WTC11 (cell line): Measurements from ENCODE around the gene FKBP10.

ENCODE experiments used
- ARID4B ChIP-seq: sonication (generic); formaldehyde crosslinking; IDR thresholded peaks from 2 replicates; pipeline ENCODE4 v1.8.0; 2023; ENCODE audit warnings: missing genetic modification reagents, mild to moderate bottlenecking, borderline replicate concordance
- FOXP1 ChIP-seq: sonication (generic); formaldehyde crosslinking; IDR thresholded peaks from 2 replicates; pipeline ENCODE4 v1.8.0; 2022; ENCODE audit warnings: missing genetic modification reagents, mild to moderate bottlenecking, moderate library complexity, borderline replicate concordance
- KAT7 ChIP-seq: sonication (generic); formaldehyde crosslinking; IDR thresholded peaks from 2 replicates; pipeline ENCODE4 v1.8.1; 2023; ENCODE audit warnings: missing genetic modification reagents, mild to moderate bottlenecking, borderline replicate concordance
- NFYB ChIP-seq: sonication (generic); formaldehyde crosslinking; conservative IDR thresholded peaks from 2 replicates; pipeline ENCODE4 v1.8.0; 2022; ENCODE audit warnings: low read depth, missing genetic modification reagents
- NR1H2 ChIP-seq: sonication (generic); formaldehyde crosslinking; IDR thresholded peaks from 2 replicates; pipeline ENCODE4 v1.9.0; 2021; ENCODE audit warnings: mild to moderate bottlenecking, moderate library complexity, missing genetic modification reagents
- OVOL2 ChIP-seq: fragments of 250-450 bp; sonication (Bioruptor Pico); IDR thresholded peaks from 2 replicates; pipeline ENCODE4 v1.9.0; 2021; ENCODE audit warnings: mild to moderate bottlenecking, borderline replicate concordance
- PRDM15 ChIP-seq: sonication (generic); formaldehyde crosslinking; IDR thresholded peaks from 2 replicates; pipeline ENCODE4 v1.8.0; 2022; ENCODE audit warnings: missing genetic modification reagents
- SMAD4 ChIP-seq: sonication (generic); formaldehyde crosslinking; IDR thresholded peaks from 2 replicates; pipeline ENCODE4 v1.8.0; 2022; ENCODE audit warnings: mild to moderate bottlenecking, missing genetic modification reagents
- TF ChIP-seq, protein P1 (sequence below): fragments of 200-600 bp; IDR thresholded peaks from 2 replicates; pipeline ENCODE4 v1.8.0; 2022; ENCODE audit warnings: antibody characterized with exemption
- TF ChIP-seq, protein P2 (sequence below): sonication (generic); formaldehyde crosslinking; IDR thresholded peaks from 2 replicates; pipeline ENCODE4 v1.8.1; 2023; ENCODE audit warnings: mild to moderate bottlenecking, missing genetic modification reagents, moderate library complexity
- TF ChIP-seq, protein P3 (sequence below): sonication (generic); formaldehyde crosslinking; conservative IDR thresholded peaks from 2 replicates; pipeline ENCODE4 v1.8.1; 2022; ENCODE audit warnings: mild to moderate bottlenecking, missing genetic modification reagents
- TF ChIP-seq, protein P4 (sequence below): sonication (generic); formaldehyde crosslinking; IDR thresholded peaks from 2 replicates; pipeline ENCODE4 v1.8.0; 2022; ENCODE audit warnings: mild to moderate bottlenecking, missing genetic modification reagents

- TF ChIP-seq, protein P1, sequence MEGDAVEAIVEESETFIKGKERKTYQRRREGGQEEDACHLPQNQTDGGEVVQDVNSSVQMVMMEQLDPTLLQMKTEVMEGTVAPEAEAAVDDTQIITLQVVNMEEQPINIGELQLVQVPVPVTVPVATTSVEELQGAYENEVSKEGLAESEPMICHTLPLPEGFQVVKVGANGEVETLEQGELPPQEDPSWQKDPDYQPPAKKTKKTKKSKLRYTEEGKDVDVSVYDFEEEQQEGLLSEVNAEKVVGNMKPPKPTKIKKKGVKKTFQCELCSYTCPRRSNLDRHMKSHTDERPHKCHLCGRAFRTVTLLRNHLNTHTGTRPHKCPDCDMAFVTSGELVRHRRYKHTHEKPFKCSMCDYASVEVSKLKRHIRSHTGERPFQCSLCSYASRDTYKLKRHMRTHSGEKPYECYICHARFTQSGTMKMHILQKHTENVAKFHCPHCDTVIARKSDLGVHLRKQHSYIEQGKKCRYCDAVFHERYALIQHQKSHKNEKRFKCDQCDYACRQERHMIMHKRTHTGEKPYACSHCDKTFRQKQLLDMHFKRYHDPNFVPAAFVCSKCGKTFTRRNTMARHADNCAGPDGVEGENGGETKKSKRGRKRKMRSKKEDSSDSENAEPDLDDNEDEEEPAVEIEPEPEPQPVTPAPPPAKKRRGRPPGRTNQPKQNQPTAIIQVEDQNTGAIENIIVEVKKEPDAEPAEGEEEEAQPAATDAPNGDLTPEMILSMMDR: no peak
- TF ChIP-seq OVOL2 (no peak), KAT7 (CRISPR knock-in tag) (no peak), PRDM15 (CRISPR knock-in tag) (no peak), NFYB (CRISPR knock-in tag) (no peak), NR1H2 (CRISPR knock-in tag) (no peak), ARID4B (no peak), FOXP1 (CRISPR knock-in tag) (no peak), SMAD4 (CRISPR knock-in tag) (no peak)
- TF ChIP-seq, protein P2, sequence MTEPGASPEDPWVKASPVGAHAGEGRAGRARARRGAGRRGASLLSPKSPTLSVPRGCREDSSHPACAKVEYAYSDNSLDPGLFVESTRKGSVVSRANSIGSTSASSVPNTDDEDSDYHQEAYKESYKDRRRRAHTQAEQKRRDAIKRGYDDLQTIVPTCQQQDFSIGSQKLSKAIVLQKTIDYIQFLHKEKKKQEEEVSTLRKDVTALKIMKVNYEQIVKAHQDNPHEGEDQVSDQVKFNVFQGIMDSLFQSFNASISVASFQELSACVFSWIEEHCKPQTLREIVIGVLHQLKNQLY (CRISPR knock-in tag): no peak
- TF ChIP-seq, protein P3, sequence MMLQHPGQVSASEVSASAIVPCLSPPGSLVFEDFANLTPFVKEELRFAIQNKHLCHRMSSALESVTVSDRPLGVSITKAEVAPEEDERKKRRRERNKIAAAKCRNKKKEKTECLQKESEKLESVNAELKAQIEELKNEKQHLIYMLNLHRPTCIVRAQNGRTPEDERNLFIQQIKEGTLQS (CRISPR knock-in tag): no peak
- TF ChIP-seq, protein P4, sequence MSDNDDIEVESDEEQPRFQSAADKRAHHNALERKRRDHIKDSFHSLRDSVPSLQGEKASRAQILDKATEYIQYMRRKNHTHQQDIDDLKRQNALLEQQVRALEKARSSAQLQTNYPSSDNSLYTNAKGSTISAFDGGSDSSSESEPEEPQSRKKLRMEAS: no peak
These were observed 39.6 kb upstream of the FKBP10 start for GRCh38 chr17:41773190-41773588.
